ENCODE results near the gene JAZF1. TPM values are rescaled to one million over a fixed set of nuclear protein-coding genes. Genes with fewer than 3 reads are reported as not detected.

Gene JAZF1
- total and polyA plus RNA-seq, 12 donors = 6.9 to 42.3 (median 30.0) TPM

- DNase-seq (no peak), ATAC-seq (no peak)
- Histone ChIP-seq H3K4me3 (no peak overlapping the region), H3K36me3 (no peaks in the 10 kb centered on the region), H3K4me1 (peaks cover 0 to 18% (median 5%) of the 10 kb centered on the region in 9 donors), H3K27ac (no peak overlapping the region), H3K27me3 (no peaks in the 10 kb centered on the region), H3K9me3 (no peaks in the 10 kb centered on the region)
- intact Hi-C loops (cut with DNase I) = no loop called here
- no peak for TF ChIP-seq CTCF (IDR thresholded peaks at IDR 0.05)
These were observed 218.3 kb downstream of the JAZF1 start for GRCh38 chr7:27962273-27962672.

GRCh38 chr7:27961255-27961654 lies 219.3 kb downstream of the JAZF1 start:
- Histone ChIP-seq H3K4me1 (peaks cover 0 to 19% (median 4%) of the 10 kb centered on the region in 9 donors), H3K4me3 (no peak overlapping the region), H3K27ac (no peak overlapping the region), H3K36me3 (no peaks in the 10 kb centered on the region), H3K27me3 (no peaks in the 10 kb centered on the region), H3K9me3 (no peaks in the 10 kb centered on the region)
- ATAC-seq (no peak), DNase-seq (no peak)
- TF ChIP-seq CTCF (IDR thresholded peaks at IDR 0.05) = no peak
- intact Hi-C loops (cut with DNase I) = no loop called here
- WGBS, 2 donors = 94 to 96% methylated on average over 5 of the region's 5 CpGs

DNA sequence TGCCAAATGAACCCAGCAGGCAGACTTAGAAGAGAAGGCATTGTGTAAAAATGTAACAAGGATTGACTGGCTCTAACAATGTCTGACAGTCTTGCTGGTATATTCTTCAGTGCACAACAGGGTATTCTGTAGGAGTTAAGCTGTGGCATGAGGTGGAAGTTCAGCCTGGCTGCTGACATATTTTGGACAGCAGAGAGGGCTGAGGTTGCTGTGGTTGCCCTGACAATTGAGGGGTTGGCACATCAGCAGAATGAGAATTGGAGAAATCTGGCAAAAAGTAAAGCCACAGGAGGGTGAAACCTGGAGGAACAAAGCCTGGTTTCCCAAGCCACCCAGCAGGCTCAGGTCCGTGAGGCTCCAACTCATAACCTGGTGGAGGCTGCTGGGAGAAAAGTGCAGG lies 220.2 kb downstream of the JAZF1 start:
- no peak overlapping the region for H3K4me3 ChIP-seq
- no peaks in the 10 kb centered on the region for H3K27me3 ChIP-seq
- no peak for TF ChIP-seq CTCF (IDR thresholded peaks at IDR 0.05)
- peaks cover 0 to 15% (median 0%) of the 10 kb centered on the region in 9 donors for H3K4me1 ChIP-seq
- intact Hi-C loops (cut with DNase I) = no loop called here
- WGBS, 2 donors = 96 to 100% methylated on average over 1 of the region's 1 CpG
- H3K36me3 ChIP-seq = no peaks in the 10 kb centered on the region
- no peaks in the 10 kb centered on the region for H3K9me3 ChIP-seq
- no peak overlapping the region for H3K27ac ChIP-seq
- DNase-seq (no peak), ATAC-seq (no peak)

DNA sequence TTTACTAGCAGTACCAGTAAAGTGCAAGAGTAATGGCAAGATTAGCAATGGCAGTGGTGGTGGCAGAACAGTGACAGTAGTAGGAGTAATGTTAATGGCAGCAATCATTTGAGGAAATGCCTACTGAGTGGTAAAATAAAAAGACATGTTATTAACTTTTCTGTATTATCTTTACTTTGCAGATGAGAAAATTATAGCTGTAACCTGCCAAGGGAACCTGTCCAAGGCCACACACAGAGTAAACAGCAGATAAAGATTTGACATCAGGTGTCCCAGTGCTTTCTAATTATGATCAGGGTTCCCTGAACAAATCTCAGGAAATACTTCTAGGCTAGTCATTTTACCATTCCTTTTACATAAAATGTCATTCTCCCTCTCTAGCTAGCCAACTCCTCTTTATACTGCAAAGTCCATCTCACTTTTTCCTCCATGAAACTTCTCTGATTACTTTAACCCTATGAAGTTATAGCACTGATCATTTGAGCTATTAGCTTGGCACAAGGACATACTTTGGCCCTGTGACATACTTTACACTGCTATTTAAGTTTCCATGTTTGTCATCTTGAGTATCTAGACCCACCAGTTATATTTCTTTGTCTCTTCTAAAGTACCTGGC lies 221.6 kb downstream of the JAZF1 start:
- ATAC-seq = no peak
- no peaks in the 10 kb centered on the region for H3K36me3 ChIP-seq
- no peak for TF ChIP-seq CTCF (IDR thresholded peaks at IDR 0.05)
- DNase-seq = no peak
- intact Hi-C loops (cut with DNase I) = no loop called here
- no peak overlapping the region for H3K27ac ChIP-seq
- no peaks in the 10 kb centered on the region for H3K27me3 ChIP-seq
- peaks cover 0 to 16% (median 0%) of the 10 kb centered on the region in 9 donors for H3K4me1 ChIP-seq
- H3K9me3 ChIP-seq = no peaks in the 10 kb centered on the region
- H3K4me3 ChIP-seq = no peak overlapping the region
